Stimulated activated CD4-positive, alpha-beta T cell treated with anti-CD3 and anti-CD28 coated beads, Interleukin-4, amount 100 ng/mL, for 1 hour (primary cell): ENCODE data around the gene ARHGEF28.

Experiments
- DNase-seq: peaks from one replicate; pipeline ENCODE4 v3.0.0-alpha.2; 2020

Gene ARHGEF28

DNA sequence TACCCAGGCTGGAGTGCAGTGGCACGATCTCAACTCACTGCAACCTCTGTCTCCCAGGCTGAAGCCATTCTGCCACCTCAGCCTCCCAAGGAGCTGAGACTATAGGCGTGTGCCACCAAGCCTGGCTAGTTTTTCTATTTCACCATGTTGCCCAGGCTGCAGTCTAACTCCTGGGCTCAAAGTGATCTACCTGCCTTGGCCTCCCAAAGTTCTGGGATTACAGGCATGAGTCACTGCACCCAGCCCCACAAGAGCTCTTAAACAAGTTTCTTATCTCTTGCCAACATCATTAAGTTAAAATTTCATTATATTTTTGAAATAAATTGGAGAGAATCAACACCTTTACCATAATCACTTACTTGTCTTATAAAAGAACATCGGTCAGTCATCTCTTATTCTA, 280.3 kb downstream of the ARHGEF28 start:
- no peak for DNase-seq

DNA sequence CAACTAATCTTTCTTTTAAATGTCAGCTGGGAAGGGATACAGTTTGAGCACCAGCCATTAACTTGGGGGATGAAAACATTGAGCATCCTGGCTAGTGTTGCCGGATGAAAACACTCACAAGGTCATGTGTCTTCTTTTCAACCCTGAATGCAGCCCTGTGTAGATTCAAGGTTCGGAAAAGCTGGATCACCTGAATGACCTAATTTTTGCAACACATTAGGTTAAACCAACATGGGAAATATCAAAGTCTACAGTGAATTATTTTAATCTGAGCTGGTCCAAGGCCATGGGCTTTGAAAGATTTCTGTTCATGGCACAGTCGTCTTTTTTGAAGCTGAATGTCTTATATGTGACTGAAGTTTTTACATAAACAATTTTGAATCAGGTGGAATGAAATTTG, 281.2 kb downstream of the ARHGEF28 start:
- DNase-seq: no peak

DNA sequence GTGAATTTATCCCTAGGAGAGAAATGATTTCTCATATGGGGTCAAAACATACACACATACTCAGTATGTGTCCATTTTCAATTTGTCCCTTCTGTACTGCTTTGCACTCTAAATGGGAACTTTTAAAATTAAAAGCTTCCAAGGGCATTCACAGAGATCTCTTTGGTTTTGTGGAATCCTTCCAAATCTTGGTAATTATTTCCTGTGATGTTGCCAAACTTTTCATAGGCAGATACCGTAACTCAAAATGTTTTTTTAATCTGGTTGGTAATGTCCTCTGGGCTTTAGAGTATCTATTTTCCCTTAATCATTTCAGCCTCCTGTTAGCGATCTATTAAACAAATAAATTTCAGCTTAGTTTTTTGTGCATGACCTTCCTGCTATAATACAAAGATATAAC, 282.4 kb downstream of the ARHGEF28 start:
- DNase-seq: no peak

DNA sequence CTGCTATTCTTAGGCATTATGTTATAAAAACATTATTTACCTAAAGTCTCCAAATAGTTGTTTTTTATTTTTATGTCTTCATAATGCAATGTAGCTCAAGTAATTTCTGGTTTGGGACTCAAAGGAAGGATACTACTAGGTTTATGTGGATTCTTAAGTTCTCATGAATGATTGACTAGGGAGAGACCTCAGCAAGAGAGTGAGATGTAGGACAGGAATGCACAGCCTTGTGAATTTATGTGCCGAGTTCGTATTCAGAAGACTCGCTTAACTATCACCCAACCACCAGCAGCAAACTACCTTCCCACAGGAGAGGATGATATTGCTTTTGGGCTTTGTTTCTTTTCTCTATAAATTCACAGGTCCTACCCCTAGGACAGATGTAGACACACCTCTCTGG, 282.9 kb downstream of the ARHGEF28 start:
- DNase-seq: no peak

DNA sequence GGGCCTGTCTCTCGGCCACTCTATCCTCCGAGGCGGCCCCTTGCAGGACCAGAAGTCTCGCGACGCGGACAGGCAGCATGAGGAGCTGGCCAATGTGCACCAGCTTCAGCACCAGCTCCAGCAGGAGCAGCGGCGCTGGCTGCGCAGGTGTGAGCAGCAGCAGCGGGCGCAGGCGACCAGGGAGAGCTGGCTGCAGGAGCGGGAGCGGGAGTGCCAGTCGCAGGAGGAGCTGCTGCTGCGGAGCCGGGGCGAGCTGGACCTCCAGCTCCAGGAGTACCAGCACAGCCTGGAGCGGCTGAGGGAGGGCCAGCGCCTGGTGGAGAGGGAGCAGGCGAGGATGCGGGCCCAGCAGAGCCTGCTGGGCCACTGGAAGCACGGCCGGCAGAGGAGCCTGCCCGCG, 283.5 kb downstream of the ARHGEF28 start:
- no peak for DNase-seq

DNA sequence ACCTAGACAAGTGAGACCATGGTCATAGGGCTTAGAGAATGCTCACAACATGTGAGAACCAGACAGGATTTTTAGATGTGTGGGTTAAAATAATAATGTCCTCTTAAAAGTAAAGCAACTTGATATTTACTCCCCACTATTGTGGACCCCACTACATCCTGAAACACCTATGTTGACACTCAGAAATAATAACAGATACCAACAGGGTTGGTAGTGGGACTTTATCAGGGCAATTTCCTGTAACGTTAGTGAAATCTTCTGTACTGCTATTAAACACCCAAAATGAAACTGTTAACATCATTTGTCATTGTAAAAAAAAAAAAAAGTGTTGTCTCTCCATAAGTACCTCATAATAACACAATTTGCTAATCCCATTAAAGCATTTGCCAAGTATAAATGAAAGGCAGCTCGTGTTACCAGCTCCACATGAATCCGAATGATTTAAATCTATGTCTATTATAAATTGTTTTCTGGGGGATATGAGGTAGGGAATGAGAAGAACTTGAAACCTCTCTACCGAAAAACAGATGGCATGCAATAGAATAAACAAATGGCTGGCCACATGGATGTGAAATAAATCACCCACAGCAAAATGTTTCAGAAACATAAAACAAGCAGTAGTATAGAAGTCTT, 285.9 kb downstream of the ARHGEF28 start:
- DNase-seq: no peak

DNA sequence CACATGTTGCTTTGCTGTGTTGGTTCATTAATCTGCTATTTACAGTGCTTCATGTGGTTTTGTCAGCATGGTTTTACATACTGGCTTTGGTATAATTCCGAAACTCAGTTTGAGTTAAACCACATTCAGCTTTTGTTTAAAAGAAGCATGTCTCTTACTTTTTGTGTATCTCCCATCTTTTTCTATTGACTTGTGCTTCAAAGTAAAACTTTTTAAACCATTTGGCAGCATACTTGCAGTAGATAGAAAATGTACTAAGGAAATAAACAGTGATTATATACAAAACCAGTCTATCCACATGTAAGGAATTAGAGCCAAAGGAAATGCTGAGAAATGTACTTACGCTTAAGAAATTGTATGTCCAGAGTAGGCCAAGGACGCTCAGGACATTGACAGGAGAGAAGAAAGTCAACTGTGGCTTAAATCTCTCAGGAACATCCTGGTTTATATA, 286.9 kb downstream of the ARHGEF28 start:
- DNase-seq: no peak

DNA sequence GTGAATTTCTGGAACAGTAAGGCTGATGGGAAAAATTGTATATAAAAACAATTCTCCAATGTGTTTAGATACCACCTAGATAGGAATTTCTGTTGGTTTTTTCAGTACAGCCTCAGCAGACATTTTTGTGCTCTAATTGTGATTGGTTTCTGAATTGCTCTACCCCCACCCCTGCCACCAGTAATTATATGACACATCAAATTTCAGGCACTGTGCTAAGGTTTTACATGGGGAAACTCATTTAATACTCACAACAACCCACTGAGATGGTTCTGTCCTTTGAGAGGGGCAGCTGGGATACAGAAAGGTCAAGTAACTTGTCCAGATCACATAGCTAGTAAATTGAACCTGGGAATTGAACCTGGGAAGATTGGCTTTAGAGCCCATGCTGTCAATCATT, 288.0 kb downstream of the ARHGEF28 start:
- no peak for DNase-seq

DNA sequence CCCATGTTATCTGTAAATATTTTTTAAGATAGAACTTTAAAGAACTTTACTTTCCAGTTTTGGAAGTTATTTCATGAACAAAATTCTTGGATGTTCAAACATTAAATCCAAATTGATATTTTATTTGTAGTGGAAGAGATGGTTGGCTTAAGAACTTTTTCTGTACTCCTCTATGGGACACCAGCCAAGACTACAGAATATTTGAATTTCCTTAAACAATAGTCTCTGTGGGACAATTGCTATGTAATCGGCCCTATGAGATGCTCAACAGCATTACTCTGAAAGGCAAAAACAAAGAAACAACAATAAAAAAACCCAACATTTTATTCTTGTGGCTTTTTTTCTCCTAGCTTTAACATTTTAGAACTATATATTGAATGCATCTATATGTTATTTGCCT, 289.3 kb downstream of the ARHGEF28 start:
- DNase-seq: no peak

DNA sequence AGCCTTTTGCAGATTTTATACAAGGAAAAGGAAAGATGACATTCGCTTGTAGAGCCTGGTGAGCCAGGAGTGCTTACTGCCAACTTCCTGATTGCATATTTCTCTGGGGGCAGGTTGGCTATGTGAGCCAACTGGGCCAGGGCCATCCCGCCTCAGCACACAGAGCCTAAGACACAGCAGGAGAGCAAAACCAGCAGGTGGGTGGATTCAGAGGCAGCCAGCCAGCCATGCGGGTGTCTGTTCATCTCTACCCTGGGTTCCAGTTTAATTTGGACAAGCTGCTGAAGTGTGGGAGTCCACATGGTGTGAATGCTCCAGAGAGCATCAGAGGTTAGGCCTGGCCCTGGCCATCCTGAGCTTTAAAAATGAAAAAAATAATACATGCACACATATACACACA, 291.4 kb downstream of the ARHGEF28 start:
- DNase-seq: no peak

DNA sequence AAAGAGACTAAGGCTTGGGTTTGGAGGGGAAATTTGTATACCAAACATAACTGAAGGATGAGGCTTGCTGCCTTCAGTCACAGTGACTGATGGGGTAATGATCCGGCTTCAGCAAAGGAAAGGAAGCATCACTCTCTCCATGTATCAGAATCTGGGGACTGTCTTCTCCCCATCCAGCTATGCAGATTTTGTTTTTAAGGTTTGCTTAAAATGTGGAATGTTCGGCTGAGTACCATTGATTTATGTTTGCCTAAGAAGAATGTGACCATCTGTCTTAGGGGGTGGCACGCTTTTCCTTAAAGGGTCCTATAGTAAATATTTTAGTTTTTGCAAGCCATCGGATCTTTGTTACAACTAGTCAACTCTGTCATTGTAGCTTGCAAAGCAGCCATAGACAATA, 291.9 kb downstream of the ARHGEF28 start:
- no peak for DNase-seq

DNA sequence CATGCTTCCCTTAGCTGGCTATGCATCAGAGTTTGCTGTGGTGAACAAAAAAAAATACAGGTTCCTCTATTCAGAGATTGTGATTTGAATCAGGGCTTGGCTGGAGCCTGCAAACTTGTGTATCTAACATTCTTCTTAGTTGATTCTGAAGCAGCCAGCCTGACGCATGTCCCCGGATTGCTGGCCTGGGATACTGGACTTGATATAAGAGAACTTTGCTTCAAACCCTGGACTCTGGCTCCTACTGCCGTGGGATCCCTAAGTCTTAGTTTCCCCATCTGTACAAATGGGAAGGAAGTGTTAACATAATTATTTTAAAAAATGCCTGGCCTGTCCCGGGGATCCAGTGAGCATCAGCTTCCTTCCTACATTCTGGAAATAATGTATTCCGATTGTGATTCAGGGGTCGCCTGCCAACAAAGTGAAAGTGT, 292.8 kb downstream of the ARHGEF28 start:
- DNase-seq: no peak

DNA sequence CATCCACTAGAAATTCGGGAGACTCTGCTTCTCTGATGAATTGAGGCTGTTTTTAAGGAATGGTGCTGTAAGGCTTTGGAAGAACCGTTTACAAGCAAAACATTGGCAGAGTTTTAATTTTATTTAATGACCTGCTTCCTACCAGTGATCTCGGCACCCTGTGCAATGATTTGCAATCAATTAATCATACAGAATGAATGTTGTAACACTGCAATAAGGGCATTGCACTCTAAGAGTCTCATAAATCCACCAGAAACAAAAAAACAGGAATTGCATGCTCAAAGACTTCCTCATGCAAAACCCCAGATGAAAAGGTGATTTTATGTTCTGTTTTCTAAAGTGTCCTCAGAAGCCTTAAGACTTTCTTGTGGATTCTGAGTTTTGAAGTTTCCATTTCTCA, 295.7 kb downstream of the ARHGEF28 start:
- no peak for DNase-seq

DNA sequence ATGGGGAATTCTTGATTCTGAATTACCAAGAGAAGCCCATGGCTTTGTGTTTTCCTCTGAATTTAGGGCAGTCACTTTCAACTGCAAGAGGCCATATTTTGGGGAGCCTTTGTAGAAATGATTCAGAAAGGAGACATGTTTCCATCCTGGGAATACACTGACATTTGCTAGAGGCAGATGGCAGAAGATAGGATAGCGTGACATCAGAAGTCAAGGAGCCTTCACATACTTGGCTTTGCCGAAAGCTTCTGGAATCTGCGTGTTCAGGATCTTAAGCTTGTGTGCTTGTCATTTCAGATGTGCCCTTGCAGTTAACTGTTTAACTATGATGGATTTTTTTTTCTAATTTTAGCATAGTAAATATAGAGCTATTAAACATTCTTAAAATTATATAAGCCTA, 296.2 kb downstream of the ARHGEF28 start:
- no peak for DNase-seq

DNA sequence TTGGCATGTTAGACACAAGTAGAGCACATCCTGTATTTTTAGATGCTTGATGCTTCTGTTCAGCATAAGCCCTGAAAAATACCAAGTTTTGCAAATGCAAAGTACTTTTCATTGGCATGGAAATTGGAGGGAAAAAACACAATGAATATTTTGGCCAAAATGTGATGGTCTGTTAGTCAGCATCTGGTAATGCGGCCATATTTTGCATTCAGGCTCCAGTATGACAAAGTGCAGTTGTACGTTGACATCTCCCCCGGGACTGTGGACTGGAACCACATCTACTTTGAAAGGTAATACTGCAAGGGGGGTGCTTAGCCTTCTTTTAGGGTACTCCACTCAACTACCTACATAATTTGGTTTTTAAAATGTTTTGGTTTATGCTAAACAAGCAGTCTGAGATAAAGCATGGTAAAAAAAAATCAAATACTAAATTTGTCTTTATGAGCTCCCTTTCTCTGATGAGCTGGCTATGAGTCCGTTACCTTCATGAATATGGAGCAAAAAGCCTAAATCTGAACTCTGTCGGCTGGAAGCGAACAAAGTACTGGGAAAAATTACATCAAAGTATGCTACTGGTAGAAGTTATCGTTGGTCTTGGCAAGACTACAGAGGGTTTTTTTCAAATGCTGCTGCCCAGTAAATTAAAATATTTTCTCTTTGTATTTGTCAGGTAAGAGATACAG, 297.0 kb downstream of the ARHGEF28 start:
- DNase-seq: no peak

DNA sequence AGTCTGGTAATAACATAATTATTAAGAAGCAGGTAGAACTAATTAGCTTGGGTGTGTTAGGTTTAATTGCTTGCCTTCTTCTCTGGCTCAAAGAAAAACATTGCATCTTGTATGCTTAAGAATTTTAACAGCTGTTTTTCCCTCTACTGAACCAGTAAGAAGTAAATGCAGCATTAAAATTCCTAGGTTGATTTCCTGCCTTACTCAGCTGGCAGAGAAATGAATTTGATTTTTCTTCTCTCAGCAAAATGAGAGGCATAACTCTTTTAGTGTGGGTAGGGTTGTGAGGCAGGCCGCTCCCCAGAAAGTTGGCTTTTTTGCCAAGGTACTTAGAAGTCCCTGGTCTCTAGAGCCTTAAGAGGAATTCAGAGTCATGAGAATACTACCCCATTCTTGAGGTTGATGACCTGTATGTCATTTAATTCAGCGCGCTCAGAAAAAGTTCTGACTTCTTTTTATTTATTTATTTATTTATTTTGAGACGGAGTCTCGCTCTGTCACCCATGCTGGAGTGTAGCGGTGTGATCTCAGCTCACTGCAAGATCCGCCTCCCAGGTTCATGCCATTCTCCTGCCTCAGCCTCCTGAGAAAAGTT, 302.6 kb downstream of the ARHGEF28 start:
- DNase-seq: no peak

DNA sequence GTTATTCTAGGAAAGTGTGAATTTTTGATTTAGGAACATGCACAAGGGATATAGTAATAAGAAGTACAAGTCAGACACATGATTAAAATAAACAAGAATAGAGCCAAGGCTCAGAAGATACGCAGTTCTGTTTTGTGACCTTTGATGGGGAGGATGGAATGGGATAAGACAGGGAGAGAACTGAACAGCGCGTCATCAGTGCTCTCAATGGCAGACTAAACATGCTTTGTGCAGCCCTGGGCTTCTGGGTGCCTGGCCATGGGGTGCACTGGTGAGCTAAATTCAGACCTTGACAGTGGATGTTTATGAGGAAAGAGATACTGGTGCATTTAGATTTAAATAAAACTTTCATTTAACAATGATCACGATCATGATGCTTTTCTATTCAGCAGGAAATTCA, 309.7 kb downstream of the ARHGEF28 start:
- DNase-seq: no peak

DNA sequence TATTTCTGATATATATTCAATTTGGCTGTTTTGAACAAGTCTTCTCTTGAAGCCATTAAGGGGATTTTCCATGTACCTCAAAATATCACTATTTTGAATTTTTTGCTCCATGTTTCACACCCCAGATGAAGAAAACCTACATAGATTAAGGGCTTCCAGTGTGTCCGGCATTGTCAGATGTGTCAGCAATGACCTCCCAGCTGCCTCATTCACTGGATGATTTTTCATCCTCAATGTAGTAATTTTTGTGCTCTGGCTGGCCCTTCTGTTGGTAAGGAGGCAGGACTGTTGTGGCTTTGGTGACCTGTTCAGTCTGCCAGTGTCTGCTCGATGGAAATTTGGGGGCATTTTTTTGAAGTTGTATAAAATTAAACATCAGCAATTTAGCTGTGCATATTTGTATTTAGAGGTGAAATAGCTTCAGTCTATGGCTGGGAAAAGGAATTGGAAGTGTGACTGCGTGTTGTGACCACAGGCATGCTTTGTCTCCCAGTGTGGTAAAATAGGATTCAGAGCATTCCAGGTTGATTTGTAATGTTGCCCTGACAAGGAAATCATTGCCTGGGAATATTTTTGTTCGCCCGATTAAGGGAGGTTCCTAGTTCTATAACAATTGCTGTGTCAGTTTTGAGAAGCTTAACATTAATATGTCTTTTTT, 312.4 kb downstream of the ARHGEF28 start:
- no peak for DNase-seq

DNA sequence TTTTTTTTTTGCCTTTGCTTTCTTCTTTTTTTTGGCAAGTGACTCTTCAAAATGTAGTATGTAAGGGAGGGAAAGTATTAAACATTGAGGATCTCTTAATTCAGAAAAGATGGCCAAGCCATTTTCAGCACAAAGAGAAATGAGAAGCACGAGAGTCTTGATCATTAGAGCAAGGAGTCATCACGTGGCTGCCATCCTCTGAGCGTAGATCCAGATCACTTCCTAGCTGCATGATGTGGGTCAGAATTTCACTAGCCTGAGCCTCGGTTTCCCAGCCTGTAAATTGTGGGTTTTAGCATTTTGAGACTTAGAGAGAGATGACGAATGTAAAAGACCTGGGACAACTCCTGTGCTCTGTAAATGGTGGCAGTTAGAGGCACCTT, 312.9 kb downstream of the ARHGEF28 start:
- no peak for DNase-seq

DNA sequence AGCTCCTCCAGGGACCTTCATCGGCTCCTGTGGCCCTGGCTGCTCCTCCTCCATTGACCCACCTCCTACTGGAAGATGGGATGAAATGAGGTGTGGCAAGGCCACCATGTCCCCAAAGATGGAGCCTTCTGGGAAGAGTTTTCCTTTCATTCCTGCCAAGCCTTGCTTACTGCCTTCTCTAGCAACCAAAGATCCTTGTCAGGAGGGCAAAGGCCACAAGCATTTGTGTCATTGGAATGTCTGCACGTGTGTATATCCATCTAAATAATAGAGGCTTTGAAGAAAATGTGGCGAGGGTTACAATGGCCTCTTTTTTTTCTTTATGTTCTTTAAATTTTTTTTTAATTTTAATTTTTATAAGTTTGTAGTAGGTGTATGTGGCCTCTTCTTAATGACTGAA, 313.6 kb downstream of the ARHGEF28 start:
- DNase-seq: no peak

DNA sequence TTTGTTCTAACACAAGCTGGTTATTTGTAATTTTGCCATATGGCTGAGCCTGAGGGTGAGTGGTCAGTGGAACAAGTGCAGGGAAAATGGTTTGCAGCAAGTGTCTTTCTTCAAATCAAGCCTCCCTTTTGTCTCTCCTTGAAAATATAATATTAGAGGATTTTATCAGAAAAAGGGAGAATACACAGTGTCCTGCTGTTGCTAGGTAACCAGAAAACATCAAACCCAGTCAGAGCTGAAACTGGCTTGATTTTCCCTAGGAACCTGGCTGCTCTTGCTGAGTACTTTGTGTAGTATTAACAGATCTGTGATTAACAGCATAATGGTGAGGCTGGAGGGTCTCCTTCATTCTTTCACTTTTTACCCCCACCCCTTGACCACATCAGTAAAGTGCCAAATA, 314.0 kb downstream of the ARHGEF28 start:
- DNase-seq: no peak

DNA sequence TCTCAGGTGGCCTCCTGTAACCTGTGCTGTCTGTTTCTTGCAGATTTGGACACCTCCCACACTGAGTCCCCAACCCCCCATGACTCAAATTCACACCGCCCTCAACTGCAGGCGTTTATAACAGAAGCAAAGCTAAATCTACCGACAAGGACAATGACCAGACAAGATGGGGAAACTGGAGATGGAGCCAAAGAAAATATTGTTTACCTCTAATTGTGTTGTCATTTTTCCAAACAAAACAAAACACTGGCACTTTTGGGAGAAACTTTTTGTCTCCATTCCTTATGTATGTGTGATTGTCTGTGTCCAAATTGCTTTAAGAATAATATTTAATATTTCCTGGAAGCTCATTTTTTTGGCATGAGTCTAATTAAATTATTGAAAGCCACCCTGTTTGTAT, 314.8 kb downstream of the ARHGEF28 start:
- DNase-seq: no peak

DNA sequence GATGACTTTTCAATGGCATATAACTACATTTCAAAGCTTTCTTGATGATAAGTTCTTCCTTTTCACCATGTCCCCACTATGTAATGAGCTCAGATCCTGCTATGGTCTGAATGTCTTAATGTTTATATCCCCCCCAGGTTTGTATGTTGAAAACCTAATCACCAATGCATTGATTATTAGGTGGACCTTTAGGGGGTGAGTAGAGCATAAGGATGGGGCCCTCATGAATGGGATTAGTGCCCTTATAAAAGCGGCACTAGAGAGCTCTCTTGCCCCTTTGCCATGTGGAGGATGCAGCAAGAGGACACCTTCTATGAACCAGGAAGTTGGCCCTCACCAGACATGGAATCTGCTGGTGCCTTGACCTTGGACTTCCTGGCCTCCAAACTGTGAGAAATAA, 316.8 kb downstream of the ARHGEF28 start:
- DNase-seq: no peak

DNA sequence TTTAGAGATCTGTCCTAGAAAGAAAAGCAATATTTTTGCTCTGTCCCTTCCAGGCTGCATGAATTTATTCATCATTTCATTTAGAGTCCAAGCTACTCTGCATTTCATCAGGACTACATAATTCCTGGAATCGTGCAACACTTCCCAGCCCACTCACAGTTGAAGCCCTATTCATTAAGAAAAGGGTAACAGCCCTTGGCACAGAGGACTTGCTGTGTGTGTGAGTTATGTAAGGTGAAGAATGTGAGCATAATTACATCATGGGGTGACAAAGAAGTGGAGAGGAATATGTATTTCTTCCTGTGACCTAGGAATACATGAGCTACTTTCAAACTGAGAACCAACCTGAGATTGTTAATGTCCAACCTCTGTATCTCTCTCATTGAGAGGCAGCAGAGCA, 317.4 kb downstream of the ARHGEF28 start:
- no peak for DNase-seq
